EL (cell line): ENCODE results near the gene PPFIA1.
"Not testable (repeated sequence)": the region's sequence is repeated elsewhere in the genome, so short reads cannot be mapped to it uniquely, and the experiment has no call there.

Experiments used
- DNase-seq: peaks from one replicate; pipeline ENCODE4 v3.0.0-alpha.2; 2016

Gene PPFIA1

DNA sequence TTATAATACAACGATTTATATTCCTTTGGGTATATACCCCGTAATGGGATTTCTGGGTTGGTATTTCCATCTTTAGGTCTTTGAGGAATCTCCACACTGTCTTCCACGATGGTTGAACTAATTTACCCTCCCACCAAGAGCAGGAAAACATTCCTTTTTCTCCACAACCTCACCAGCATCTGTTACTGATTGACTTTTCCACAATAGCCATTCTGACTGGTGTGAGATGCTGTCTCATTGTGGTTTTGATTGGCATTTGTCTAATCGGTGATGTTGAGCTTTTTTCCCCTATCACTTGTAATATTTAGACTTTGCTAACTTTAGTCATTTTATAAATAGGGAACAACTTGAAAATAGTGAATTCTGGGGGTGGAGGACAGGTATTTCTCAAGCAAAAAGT is 58.1 kb downstream of the PPFIA1 start:
- no peak for DNase-seq

DNA sequence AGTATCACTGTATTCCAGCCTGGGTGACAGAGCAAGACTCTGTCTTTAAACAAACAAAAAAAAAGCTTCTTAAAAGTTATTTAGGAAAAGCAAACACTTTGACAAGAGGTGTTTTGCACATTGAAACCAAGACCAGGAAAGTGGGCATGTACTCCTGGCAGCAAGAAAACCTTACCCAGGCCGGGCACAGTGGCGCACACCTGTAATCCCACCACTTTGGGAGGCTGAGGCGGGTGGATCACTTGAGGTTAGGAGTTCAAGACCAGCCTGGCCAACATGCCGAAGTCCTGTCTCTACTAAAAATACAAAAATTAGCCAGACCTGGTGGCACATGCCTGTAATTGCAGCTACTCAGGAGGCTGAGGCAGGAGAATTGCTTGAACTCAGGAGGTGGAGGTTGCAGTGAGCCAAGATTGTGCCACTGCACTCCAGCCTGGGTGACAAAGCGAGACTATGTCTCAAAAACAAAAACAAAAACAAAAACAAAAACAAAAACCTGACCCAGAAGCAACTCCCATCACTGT is 60.9 kb downstream of the PPFIA1 start:
- not testable (repeated sequence) for DNase-seq

- no peak for DNase-seq
These were observed 61.4 kb downstream of the PPFIA1 start for GRCh38 chr11:70331901-70332300.

GRCh38 chr11:70332567-70332966 is 62.1 kb downstream of the PPFIA1 start:
- no peak for DNase-seq

GRCh38 chr11:70333261-70333660 is 62.8 kb downstream of the PPFIA1 start:
- no peak for DNase-seq

GRCh38 chr11:70334351-70334995 is 64.0 kb downstream of the PPFIA1 start:
- DNase-seq = no peak

- no peak for DNase-seq
These were observed 65.0 kb downstream of the PPFIA1 start for GRCh38 chr11:70335511-70335910.

- DNase-seq = no peak
These were observed 68.1 kb downstream of the PPFIA1 start for GRCh38 chr11:70338594-70338993.

- no peak for DNase-seq
These were observed 68.6 kb downstream of the PPFIA1 start for GRCh38 chr11:70339066-70339465.

- no peak for DNase-seq
These were observed 71.5 kb downstream of the PPFIA1 start for GRCh38 chr11:70341881-70342429.

DNA sequence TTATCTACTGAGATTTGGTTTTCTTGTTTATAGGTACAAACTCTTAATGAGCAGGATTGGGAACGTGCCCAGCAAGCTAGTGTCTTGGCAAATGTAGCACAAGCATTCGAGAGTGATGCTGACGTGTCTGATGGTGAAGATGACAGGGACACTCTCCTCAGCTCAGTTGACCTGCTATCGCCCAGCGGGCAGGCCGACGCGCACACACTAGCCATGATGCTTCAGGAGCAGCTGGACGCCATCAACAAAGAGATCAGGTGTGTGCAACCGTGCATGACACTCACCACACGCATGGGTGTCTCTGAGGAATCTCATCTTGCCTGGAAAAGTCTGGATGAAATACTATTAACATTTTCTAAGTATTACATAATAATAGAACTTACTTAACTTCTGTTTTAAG is 73.1 kb downstream of the PPFIA1 start:
- no peak for DNase-seq

GRCh38 chr11:70348191-70348590 is 77.7 kb downstream of the PPFIA1 start:
- no peak for DNase-seq

GRCh38 chr11:70348608-70349007 is 78.1 kb downstream of the PPFIA1 start:
- no peak for DNase-seq

GRCh38 chr11:70351646-70352045 is 81.2 kb downstream of the PPFIA1 start:
- no peak for DNase-seq

- no peak for DNase-seq
These were observed 81.6 kb downstream of the PPFIA1 start for GRCh38 chr11:70352100-70352499.

GRCh38 chr11:70352601-70353000 is 82.1 kb downstream of the PPFIA1 start:
- DNase-seq = no peak

GRCh38 chr11:70353329-70353728 is 82.8 kb downstream of the PPFIA1 start:
- no peak for DNase-seq

GRCh38 chr11:70353900-70354568 is 83.5 kb downstream of the PPFIA1 start:
- DNase-seq = no peak

DNA sequence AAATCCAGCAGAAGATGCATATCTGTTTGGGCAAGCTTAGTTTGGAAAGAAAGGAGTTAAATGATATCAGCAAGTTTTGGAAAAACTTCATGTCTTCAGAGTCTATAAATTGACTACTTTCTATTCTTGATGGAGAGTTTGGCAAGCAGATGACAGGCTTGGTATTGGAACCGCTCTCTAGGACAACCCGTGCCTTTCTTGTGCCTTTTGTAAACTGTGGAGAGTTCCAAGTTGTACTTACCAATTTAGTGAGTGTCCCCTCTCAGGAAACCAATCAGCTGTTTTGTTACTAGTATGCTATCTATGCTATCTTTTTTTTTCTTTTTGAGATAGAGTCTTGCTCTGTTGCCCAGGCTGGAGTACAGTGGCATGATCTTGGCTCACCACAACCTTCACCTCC is 84.1 kb downstream of the PPFIA1 start:
- no peak for DNase-seq

- DNase-seq = no peak
These were observed 88.3 kb downstream of the PPFIA1 start for GRCh38 chr11:70358753-70359152.

GRCh38 chr11:70359451-70360205 is 89.1 kb downstream of the PPFIA1 start:
- no peak for DNase-seq

- no peak for DNase-seq
These were observed 89.7 kb downstream of the PPFIA1 start for GRCh38 chr11:70360211-70360610.

- DNase-seq = no peak
These were observed 93.7 kb downstream of the PPFIA1 start for GRCh38 chr11:70364178-70364577.
